HepG2 (cell line): Measurements from ENCODE around the gene FGF1. TPM values are rescaled to one million over a fixed set of nuclear protein-coding genes. Genes with fewer than 3 reads are reported as not detected.

Experiments used
- ATAC-seq: fragments of 200-7000 bp; cut with Tn5 transposase; 3 replicates; pipeline ENCODE4 v1.9.1; 2020; ENCODE audit warnings: mild to moderate bottlenecking, moderate library complexity
- BruUV-seq: library from RNA; stranded (reverse); fragments of 400-500 nt; replicated peaks from 2 replicates; lab custom pipeline; 2021; lab: Mats Ljungman, UMichigan
- CTCF ChIA-PET: fragments of 300-600 bp; formaldehyde crosslinking; extraction: SDS; loops from one replicate; lab custom pipeline; 2021; ENCODE audit warnings: low total read pairs, inconsistent platforms, low intra/inter-chr PET ratio; lab: Yijun Ruan, JAX
- POLR2A ChIA-PET: fragments of 350-600 bp; sonication (Branson Sonifier 250); formaldehyde crosslinking; loops from one replicate; lab custom pipeline; 2020; ENCODE audit warnings: antibody characterized with exemption, inconsistent platforms; lab: Yijun Ruan, JAX
- DNase-seq: peaks from one replicate; pipeline ENCODE4 v3.0.0-alpha.2; 2015; ENCODE audit warnings: low spot score
- FAIRE-seq: peaks from 3 replicates; lab custom pipeline; 2011; peaks lifted over from hg19 to GRCh38; lab: Jason Lieb, UNC
- H2AFZ ChIP-seq: one replicate; pipeline ENCODE4 v1.6.1; 2011; ENCODE audit warnings: low read length, inconsistent platforms
- H3K27ac ChIP-seq: fragments of 300-600 bp; 3 replicates; pipeline ENCODE4 v1.8.0; 2011; ENCODE audit warnings: mixed run types, mild to moderate bottlenecking, mixed read lengths, low read length, inconsistent platforms; ENCODE audit not compliant: insufficient read depth; ENCODE audit errors: extremely low read length
- H3K27me3 ChIP-seq, 2 experiments: fragments of 200-600 bp in 1 of 2; 2 replicates in 1 of 2; 3 replicates in 1 of 2; pipeline versions ENCODE4 v1.6.0 to v1.8.0; 2011; ENCODE audit warnings: low read length in 2 of 2, mild to moderate bottlenecking in 2 of 2, moderate library complexity in 2 of 2, inconsistent platforms in 1 of 2; ENCODE audit not compliant: insufficient read depth in 2 of 2, control insufficient read depth in 1 of 2
- H3K36me3 ChIP-seq, 2 experiments: fragments of 200-600 bp in 1 of 2; replicated peaks in 1 of 2; 2 replicates in 1 of 2; 3 replicates in 1 of 2; pipeline versions ENCODE4 v1.5.1 to v1.8.0; 2011; ENCODE audit warnings: low read length in 2 of 2, inconsistent platforms in 1 of 2; ENCODE audit not compliant: insufficient read depth in 2 of 2, control insufficient read depth in 1 of 2
- H3K4me1 ChIP-seq: 2 replicates; pipeline ENCODE4 v1.5.1; 2012; ENCODE audit warnings: low read length, inconsistent platforms; ENCODE audit not compliant: insufficient read depth
- H3K4me2 ChIP-seq: 2 replicates; pipeline ENCODE4 v1.6.0; 2011; ENCODE audit warnings: low read depth, low read length, inconsistent platforms
- H3K4me3 ChIP-seq, 3 experiments: fragments of 200-600 bp in 1 of 3; sonication (generic), shearing (Covaris generic) in 1 of 3; replicated peaks in 1 of 3; 2 replicates each; pipeline ENCODE4 v1.5.1; 2011 to 2016; ENCODE audit warnings: low read length in 3 of 3, inconsistent platforms in 2 of 3, low read depth in 2 of 3, mild to moderate bottlenecking in 2 of 3, control low read depth in 1 of 3, mixed read lengths in 1 of 3; ENCODE audit not compliant: insufficient read depth in 1 of 3
- H3K79me2 ChIP-seq: one replicate; pipeline ENCODE4 v1.6.1; 2011; ENCODE audit warnings: low read length, inconsistent platforms; ENCODE audit not compliant: insufficient read depth
- H3K9ac ChIP-seq: 2 replicates; pipeline ENCODE4 v1.6.0; 2011; ENCODE audit warnings: mild to moderate bottlenecking, low read depth, low read length, inconsistent platforms; ENCODE audit not compliant: insufficient read depth
- H3K9me3 ChIP-seq: 2 replicates; pipeline ENCODE4 v1.5.1; 2012; ENCODE audit warnings: mild to moderate bottlenecking, low read length
- H4K20me1 ChIP-seq: 2 replicates; pipeline ENCODE4 v1.6.0; 2011; ENCODE audit warnings: inconsistent platforms, mild to moderate bottlenecking, low read length, moderate library complexity; ENCODE audit not compliant: insufficient read depth
- DMAP1 ChIP-seq: IDR thresholded peaks from 2 replicates; pipeline ENCODE4 v1.6.1; 2016
- NFATC3 ChIP-seq: sonication (generic); formaldehyde crosslinking; IDR thresholded peaks from 2 replicates; pipeline ENCODE4 v1.5.1; 2020; ENCODE audit warnings: mild to moderate bottlenecking, missing genetic modification reagents
- PCBP1 ChIP-seq: fragments of 200-400 bp; formaldehyde crosslinking; IDR thresholded peaks from 2 replicates; pipeline ENCODE4 v1.6.1; 2017; ENCODE audit warnings: mild to moderate bottlenecking, low read depth, low read length, borderline replicate concordance
- TEAD2 ChIP-seq: sonication (generic); formaldehyde crosslinking; IDR thresholded peaks from 2 replicates; pipeline ENCODE4 v1.9.0; 2021; ENCODE audit warnings: missing genetic modification reagents
- ZNF263 ChIP-seq: sonication (generic); formaldehyde crosslinking; IDR thresholded peaks from 2 replicates; pipeline ENCODE4 v1.4.0; 2020; ENCODE audit warnings: missing genetic modification reagents
- ZNF30 ChIP-seq: sonication (generic); formaldehyde crosslinking; IDR thresholded peaks from 2 replicates; pipeline ENCODE4 v1.5.0; 2020; ENCODE audit warnings: mild to moderate bottlenecking, missing genetic modification reagents
- ZNF577 ChIP-seq: sonication (generic); formaldehyde crosslinking; IDR thresholded peaks from 2 replicates; pipeline ENCODE4 v1.4.0; 2020; ENCODE audit warnings: mild to moderate bottlenecking, low read depth, missing genetic modification reagents, borderline replicate concordance
- ZNF788 ChIP-seq: sonication (generic); formaldehyde crosslinking; IDR thresholded peaks from 2 replicates; pipeline ENCODE4 v1.5.0; 2020; ENCODE audit warnings: mild to moderate bottlenecking, missing genetic modification reagents, borderline replicate concordance
- ZNF883 ChIP-seq: sonication (generic); formaldehyde crosslinking; IDR thresholded peaks from 2 replicates; pipeline ENCODE4 v1.5.1; 2020; ENCODE audit warnings: mild to moderate bottlenecking, missing genetic modification reagents; ENCODE audit errors: not compliant biosample characterization
- WGBS: methylation state at CpG from one replicate; pipeline ENCODE4 v1.1.6; 2017; ENCODE audit warnings: low lambda C conversion rate; 5-methylcytosine and 5-hydroxymethylcytosine counted together
- in situ Hi-C: cut with HindIII; loops from 2 replicates; pipeline ENCODE4 v1.10.0; 2017; ENCODE audit warnings: low pct_unique_long_range_greater_than_20kb; ENCODE audit not compliant: extremely low pct_ligation_motif_present
- intact Hi-C: fragments of 100-400 bp; cut with micrococcal nuclease; formaldehyde crosslinking; loops from one replicate; pipeline ENCODE4 v1.10.0; 2022; ENCODE audit not compliant: unreplicated experiment
- polyA plus RNA-seq, 8 experiments: library from polyadenylated mRNA; depleted of rRNA in 3 of 8; stranded (reverse) in 7 of 8; unstranded in 1 of 8; fragments of >200 nt; fragmentation: Illumina TruSeq in 4 of 8; extraction: Trizol in 4 of 8; gene quantifications; 2 replicates each; pipeline versions ENCODE4 v1.2.1 to v1.2.3, GENCODE V29; 2011 to 2016; ENCODE audit warnings: low read depth in 4 of 8, missing spikeins in 1 of 8, mixed read lengths in 1 of 8; ENCODE audit not compliant: insufficient read depth in 1 of 8
- total RNA-seq, 5 experiments: library from RNA; depleted of rRNA; stranded (reverse); fragments of >200 nt; fragmentation: Illumina TruSeq; extraction: Trizol; gene quantifications; 2 replicates each; pipeline ENCODE4 v1.2.3, GENCODE V29; 2016; ENCODE audit warnings: low read depth in 1 of 5
- TF ChIP-seq, protein P1 (sequence below): sonication (generic); formaldehyde crosslinking; IDR thresholded peaks from 2 replicates; pipeline ENCODE4 v1.4.0; 2020; ENCODE audit warnings: missing genetic modification reagents
- TF ChIP-seq, protein P2 (sequence below): sonication (generic); formaldehyde crosslinking; IDR thresholded peaks from 2 replicates; pipeline ENCODE4 v1.5.0; 2020; ENCODE audit warnings: mild to moderate bottlenecking, missing genetic modification reagents, borderline replicate concordance

Gene FGF1
- total and polyA plus RNA-seq, 2 of the 13 experiments (the other 11 are each of a cell fraction or from before 2014, with no cell fraction given), result not detected

DNA sequence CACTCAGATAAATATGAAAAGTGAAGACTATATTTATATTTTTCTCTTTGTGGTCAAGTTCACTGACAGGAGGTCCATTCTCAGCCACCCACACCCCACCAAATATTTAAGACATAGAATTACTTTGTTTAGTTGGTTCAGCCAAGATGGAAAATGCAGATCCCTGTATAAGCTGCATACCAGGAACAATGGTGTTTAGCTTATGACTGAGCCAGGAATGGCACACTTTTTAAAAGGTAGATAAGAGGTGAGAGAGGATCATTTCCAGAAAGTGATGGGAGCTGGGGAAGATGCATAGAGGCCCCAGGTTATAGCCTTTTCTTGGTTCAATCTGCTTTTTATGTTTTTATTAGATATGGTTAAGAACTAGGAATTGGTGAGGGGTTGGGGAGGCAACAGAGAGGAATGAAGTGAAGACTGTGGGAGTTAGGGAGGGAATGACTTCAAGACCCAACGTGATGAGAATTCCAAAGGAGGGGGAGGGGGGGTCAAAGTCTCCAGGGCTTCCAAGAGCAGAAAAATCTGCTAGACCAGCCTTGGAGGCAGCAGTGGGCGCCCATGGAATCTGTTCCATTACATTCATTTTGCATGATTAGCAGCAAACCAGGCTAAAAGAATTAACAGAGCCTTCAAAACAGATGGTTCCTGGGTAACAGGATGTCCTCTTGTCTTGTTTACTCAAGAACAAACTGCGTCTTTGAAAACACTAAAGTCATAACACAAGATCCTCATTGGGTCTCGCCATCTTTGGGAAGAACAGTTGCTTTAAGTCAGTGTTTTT, 95.2 kb downstream of the FGF1 start:
- BruUV-seq, result no TSS peak
- FAIRE-seq (no peak), DNase-seq (no peak), ATAC-seq (no peak)
- Histone ChIP-seq H3K9me3 (no peaks in the 10 kb centered on the region), H3K27ac (no peak overlapping the region), H3K27me3 (no peaks in the 10 kb centered on the region), H3K4me2 (no peak overlapping the region), H3K36me3 (no peaks in the 10 kb centered on the region), H4K20me1 (no peaks in the 10 kb centered on the region), H3K4me3 (no peak overlapping the region), H2AFZ (no peak overlapping the region), H3K9ac (no peak overlapping the region), H3K79me2 (no peaks in the 10 kb centered on the region), H3K4me1 (no peaks in the 10 kb centered on the region)
- POLR2A ChIA-PET, result no interaction called here
- TF ChIP-seq ZNF883 (CRISPR knock-in tag) (no peak), NFATC3 (CRISPR knock-in tag) (no peak), ZNF577 (CRISPR knock-in tag) (no peak), ZNF788 (CRISPR knock-in tag) (no peak), ZNF263 (CRISPR knock-in tag) (no peak), ZNF30 (CRISPR knock-in tag) (no peak), TEAD2 (CRISPR knock-in tag) (no peak), PCBP1 (no peak), DMAP1 (CRISPR knock-in tag) (no peak)
- TF ChIP-seq, protein P1, sequence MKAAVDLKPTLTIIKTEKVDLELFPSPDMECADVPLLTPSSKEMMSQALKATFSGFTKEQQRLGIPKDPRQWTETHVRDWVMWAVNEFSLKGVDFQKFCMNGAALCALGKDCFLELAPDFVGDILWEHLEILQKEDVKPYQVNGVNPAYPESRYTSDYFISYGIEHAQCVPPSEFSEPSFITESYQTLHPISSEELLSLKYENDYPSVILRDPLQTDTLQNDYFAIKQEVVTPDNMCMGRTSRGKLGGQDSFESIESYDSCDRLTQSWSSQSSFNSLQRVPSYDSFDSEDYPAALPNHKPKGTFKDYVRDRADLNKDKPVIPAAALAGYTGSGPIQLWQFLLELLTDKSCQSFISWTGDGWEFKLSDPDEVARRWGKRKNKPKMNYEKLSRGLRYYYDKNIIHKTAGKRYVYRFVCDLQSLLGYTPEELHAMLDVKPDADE (CRISPR knock-in tag), result no peak
- TF ChIP-seq, protein P2, sequence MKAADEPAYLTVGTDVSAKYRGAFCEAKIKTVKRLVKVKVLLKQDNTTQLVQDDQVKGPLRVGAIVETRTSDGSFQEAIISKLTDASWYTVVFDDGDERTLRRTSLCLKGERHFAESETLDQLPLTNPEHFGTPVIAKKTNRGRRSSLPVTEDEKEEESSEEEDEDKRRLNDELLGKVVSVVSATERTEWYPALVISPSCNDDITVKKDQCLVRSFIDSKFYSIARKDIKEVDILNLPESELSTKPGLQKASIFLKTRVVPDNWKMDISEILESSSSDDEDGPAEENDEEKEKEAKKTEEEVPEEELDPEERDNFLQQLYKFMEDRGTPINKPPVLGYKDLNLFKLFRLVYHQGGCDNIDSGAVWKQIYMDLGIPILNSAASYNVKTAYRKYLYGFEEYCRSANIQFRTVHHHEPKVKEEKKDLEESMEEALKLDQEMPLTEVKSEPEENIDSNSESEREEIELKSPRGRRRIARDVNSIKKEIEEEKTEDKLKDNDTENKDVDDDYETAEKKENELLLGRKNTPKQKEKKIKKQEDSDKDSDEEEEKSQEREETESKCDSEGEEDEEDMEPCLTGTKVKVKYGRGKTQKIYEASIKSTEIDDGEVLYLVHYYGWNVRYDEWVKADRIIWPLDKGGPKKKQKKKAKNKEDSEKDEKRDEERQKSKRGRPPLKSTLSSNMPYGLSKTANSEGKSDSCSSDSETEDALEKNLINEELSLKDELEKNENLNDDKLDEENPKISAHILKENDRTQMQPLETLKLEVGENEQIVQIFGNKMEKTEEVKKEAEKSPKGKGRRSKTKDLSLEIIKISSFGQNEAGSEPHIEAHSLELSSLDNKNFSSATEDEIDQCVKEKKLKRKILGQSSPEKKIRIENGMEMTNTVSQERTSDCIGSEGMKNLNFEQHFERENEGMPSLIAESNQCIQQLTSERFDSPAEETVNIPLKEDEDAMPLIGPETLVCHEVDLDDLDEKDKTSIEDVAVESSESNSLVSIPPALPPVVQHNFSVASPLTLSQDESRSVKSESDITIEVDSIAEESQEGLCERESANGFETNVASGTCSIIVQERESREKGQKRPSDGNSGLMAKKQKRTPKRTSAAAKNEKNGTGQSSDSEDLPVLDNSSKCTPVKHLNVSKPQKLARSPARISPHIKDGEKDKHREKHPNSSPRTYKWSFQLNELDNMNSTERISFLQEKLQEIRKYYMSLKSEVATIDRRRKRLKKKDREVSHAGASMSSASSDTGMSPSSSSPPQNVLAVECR (CRISPR knock-in tag), result no peak
- intact Hi-C loops (no loop called here), in situ Hi-C loops (no loop called here)
- WGBS, result 58% methylated on average over 4 of the region's 4 CpGs
- CTCF ChIA-PET, result no interaction called here
